CD4-positive, alpha-beta T cell (primary cell): ENCODE data around the gene MBNL1. TPM values are rescaled to one million over a fixed set of nuclear protein-coding genes. Genes with fewer than 3 reads are reported as not detected.

Experiments used
- ATAC-seq: fragments of 200-7000 bp; cut with Tn5 transposase; one replicate; pipeline ENCODE4 v1.10.0; 2022; ENCODE audit warnings: mild to moderate bottlenecking; ENCODE audit not compliant: poor library complexity
- CTCF ChIA-PET: fragments of 350-600 bp; sonication (Branson Sonifier 250); formaldehyde crosslinking; loops from one replicate; lab custom pipeline; 2021; ENCODE audit warnings: antibody characterized with exemption, inconsistent platforms; lab: Charles Lee
- POLR2A ChIA-PET: fragments of 350-600 bp; sonication (Branson Sonifier 250); formaldehyde crosslinking; loops from one replicate; lab custom pipeline; 2021; ENCODE audit warnings: antibody characterized with exemption, inconsistent platforms; lab: Charles Lee
- DNase-seq, 14 experiments: peaks; one replicate each; pipeline ENCODE4 v3.0.0-alpha.2; 2013 to 2020; ENCODE audit warnings: mixed read lengths in 2 of 14
- H3K27ac ChIP-seq, 2 donors: one replicate each; pipeline versions ENCODE4 v1.5.1 to v1.7.0; 2013; ENCODE audit warnings: low read length in 2 of 2, low read depth in 1 of 2, mild to moderate bottlenecking in 1 of 2
- H3K27me3 ChIP-seq, 2 experiments: 1 replicate in 1 of 2; 2 replicates in 1 of 2; pipeline versions ENCODE4 v1.6.1 to v1.7.0; 2013; ENCODE audit warnings: low read length in 2 of 2, control low read depth in 1 of 2, mild to moderate bottlenecking in 1 of 2, moderate library complexity in 1 of 2; ENCODE audit not compliant: insufficient read depth in 2 of 2, control insufficient read depth in 1 of 2
- H3K36me3 ChIP-seq: one replicate; pipeline ENCODE4 v1.6.1; 2013; ENCODE audit warnings: low read length, control low read depth; ENCODE audit not compliant: insufficient read depth
- H3K4me1 ChIP-seq: one replicate; pipeline ENCODE4 v1.6.1; 2013; ENCODE audit warnings: low read length, control low read depth; ENCODE audit not compliant: insufficient read depth
- H3K4me3 ChIP-seq: one replicate; pipeline ENCODE4 v1.5.1; 2013; ENCODE audit warnings: mild to moderate bottlenecking, low read length, moderate library complexity
- H3K9me3 ChIP-seq, 2 experiments: 1 replicate in 1 of 2; 2 replicates in 1 of 2; pipeline versions ENCODE4 v1.6.1 to v1.7.0; 2013; ENCODE audit warnings: low read length in 2 of 2, mild to moderate bottlenecking in 2 of 2, control low read depth in 1 of 2, moderate library complexity in 1 of 2; ENCODE audit not compliant: control insufficient read depth in 1 of 2, insufficient read depth in 1 of 2
- H3K27ac Mint-ChIP-seq: one replicate; pipeline ENCODE4 v1.8.0; 2020; ENCODE audit warnings: mixed read lengths
- H3K27me3 Mint-ChIP-seq: one replicate; pipeline ENCODE4 v1.8.0; 2021; ENCODE audit warnings: mixed read lengths
- H3K36me3 Mint-ChIP-seq: one replicate; pipeline ENCODE4 v1.8.0; 2021; ENCODE audit warnings: low read depth, mixed read lengths
- H3K4me1 Mint-ChIP-seq: one replicate; pipeline ENCODE4 v1.8.0; 2021; ENCODE audit warnings: low read depth, mixed read lengths
- H3K4me3 Mint-ChIP-seq: one replicate; pipeline ENCODE4 v1.8.0; 2020; ENCODE audit warnings: mild to moderate bottlenecking, mixed read lengths
- H3K9me3 Mint-ChIP-seq: one replicate; pipeline ENCODE4 v1.8.0; 2020; ENCODE audit warnings: mixed read lengths
- CTCF ChIP-seq: fragments of 200-600 bp; IDR thresholded peaks from one replicate; pipeline ENCODE4 v1.8.0; 2022; ENCODE audit warnings: antibody characterized with exemption, mild to moderate bottlenecking
- intact Hi-C, 2 experiments: fragments of 100-400 bp; cut with DNase I in 1 of 2; cut with micrococcal nuclease in 1 of 2; formaldehyde crosslinking; loops; one replicate each; pipeline versions ENCODE4 v1.15.1 to v1.9.0; 2023 to 2025; cut with DNase I, micrococcal nuclease
- total RNA-seq, 174 experiments: library from RNA in 2 of 174; stranded (reverse) in 2 of 174; gene quantifications; one replicate each; pipeline ENCODE4 v1.2.3 and lab custom pipeline; 2021 to 2026

Gene MBNL1
- total RNA-seq, 2 experiments from 2014 or later, result 551 to 561 TPM

GRCh38 chr3:152253514-152253913 is 15.2 kb upstream of the MBNL1 start:
- intact Hi-C loops, result no loop called here
- H3K4me3 Mint-ChIP-seq, result peak overlapping the region; percentile 55
- H3K4me1 Mint-ChIP-seq, result peaks cover 73% of the 10 kb centered on the region
- Histone ChIP-seq H3K4me1 (peaks cover 33% of the 10 kb centered on the region), H3K27ac (peak overlapping the region; percentile 59 to 61), H3K4me3 (no peak overlapping the region), H3K9me3 (no peaks in the 10 kb centered on the region), H3K36me3 (no peaks in the 10 kb centered on the region), H3K27me3 (no peaks in the 10 kb centered on the region)
- peak overlapping the region; percentile 96 for H3K27ac Mint-ChIP-seq
- H3K9me3 Mint-ChIP-seq, result no peaks in the 10 kb centered on the region
- H3K36me3 Mint-ChIP-seq, result peaks cover 5% of the 10 kb centered on the region
- ATAC-seq, result no peak
- ChIA-PET POLR2A (interaction anchor here (1.3 to 9.3 kb wide), 4 partner anchors 10 to 63 kb away, joined by 4 to 247 read pairs (median 71); partner anchors contain the start of gene MBNL1), CTCF (interaction anchor here (2.5 kb wide), 1 partner anchor 8 kb away, joined by 7 read pairs; no protein-coding TSS in a partner anchor)
- no peaks in the 10 kb centered on the region for H3K27me3 Mint-ChIP-seq
- DNase-seq, result no peak
- TF ChIP-seq CTCF, result no peak

- Mint-ChIP-seq H3K27ac (peak overlapping the region; percentile 96), H3K4me3 (peak overlapping the region; percentile 65), H3K27me3 (no peaks in the 10 kb centered on the region), H3K9me3 (no peaks in the 10 kb centered on the region), H3K36me3 (peaks cover 5% of the 10 kb centered on the region), H3K4me1 (peaks cover 79% of the 10 kb centered on the region)
- no peak overlapping the region for H3K4me3 ChIP-seq
- peak overlapping the region; percentile 59 to 61 for H3K27ac ChIP-seq
- ATAC-seq (no peak), DNase-seq (no peak)
- H3K9me3 ChIP-seq, result no peaks in the 10 kb centered on the region
- ChIA-PET CTCF (interaction anchor here (2.5 kb wide), 1 partner anchor 9 kb away, joined by 7 read pairs; no protein-coding TSS in a partner anchor), POLR2A (interaction anchor here (1.3 to 9.3 kb wide), 5 partner anchors 11 to 63 kb away, joined by 4 to 247 read pairs (median 24); partner anchors contain the start of gene MBNL1)
- no peak for TF ChIP-seq CTCF
- no peaks in the 10 kb centered on the region for H3K27me3 ChIP-seq
- H3K4me1 ChIP-seq, result peaks cover 38% of the 10 kb centered on the region
- intact Hi-C loops, result no loop called here
- no peaks in the 10 kb centered on the region for H3K36me3 ChIP-seq
Measured at GRCh38 chr3:152254041-152254440, 14.7 kb upstream of the MBNL1 start.

- Histone ChIP-seq H3K27me3 (no peaks in the 10 kb centered on the region), H3K36me3 (no peaks in the 10 kb centered on the region), H3K4me1 (peaks cover 42% of the 10 kb centered on the region), H3K9me3 (no peaks in the 10 kb centered on the region), H3K4me3 (peak overlapping the region; percentile 10), H3K27ac (peak overlapping the region; percentile 71 to 81)
- Mint-ChIP-seq H3K36me3 (peaks cover 8% of the 10 kb centered on the region), H3K27ac (peak overlapping the region; percentile 96), H3K9me3 (no peaks in the 10 kb centered on the region), H3K4me1 (peaks cover 91% of the 10 kb centered on the region), H3K4me3 (peak overlapping the region; percentile 80), H3K27me3 (no peaks in the 10 kb centered on the region)
- TF ChIP-seq CTCF, result no peak
- peak; percentile 27 for ATAC-seq
- peak in 1 of 14 experiments; percentile 61 for DNase-seq
- ChIA-PET CTCF (interaction anchor here (1.0 to 2.5 kb wide), 4 partner anchors 10 to 72 kb away, joined by 3 to 7 read pairs (median 3); no protein-coding TSS in a partner anchor), POLR2A (interaction anchor here (0.6 to 9.3 kb wide), 21 partner anchors 8 to 217 kb away, joined by 3 to 247 read pairs (median 4); partner anchors contain the start of gene MBNL1)
- intact Hi-C loops, result loop anchor here in 1 of 2 experiments (5.0 kb wide), 2 partner anchors 42 to 53 kb away; no protein-coding TSS in a partner anchor
Measured at GRCh38 chr3:152255290-152255689, 13.4 kb upstream of the MBNL1 start.
